ENCODE measurements around the gene ODC1.
"Not testable (repeated sequence)": the region's sequence is repeated elsewhere in the genome, so short reads cannot be mapped to it uniquely, and the experiment has no call there.

The ODC1 gene

GRCh38 chr2:10478916-10479315 is 30.8 kb upstream of the ODC1 start:
- no peak for DNase-seq (ENCODE audit: low read depth in 2 of 2)

GRCh38 chr2:10478298-10478625 is 30.1 kb upstream of the ODC1 start:
- no peak for DNase-seq (ENCODE audit: low read depth in 2 of 2)

- DNase-seq (ENCODE audit: low read depth in 2 of 2) = no peak
Observed at GRCh38 chr2:10477443-10478297, 29.5 kb upstream of the ODC1 start.

GRCh38 chr2:10476723-10477442 is 28.8 kb upstream of the ODC1 start:
- DNase-seq (ENCODE audit: low read depth in 2 of 2) = no peak

GRCh38 chr2:10475811-10476660 is 27.9 kb upstream of the ODC1 start:
- no peak for DNase-seq (ENCODE audit: low read depth in 2 of 2)

- DNase-seq (ENCODE audit: low read depth in 2 of 2) = no peak
Observed at GRCh38 chr2:10475221-10475722, 27.1 kb upstream of the ODC1 start.

- no peak for DNase-seq (ENCODE audit: low read depth in 2 of 2)
Observed at GRCh38 chr2:10473121-10473756, 25.1 kb upstream of the ODC1 start.

- no peak for DNase-seq (ENCODE audit: low read depth in 2 of 2)
Observed at GRCh38 chr2:10471955-10472354, 23.8 kb upstream of the ODC1 start.

GRCh38 chr2:10471046-10471571 is 23.0 kb upstream of the ODC1 start:
- no peak for DNase-seq (ENCODE audit: low read depth in 2 of 2)

- no peak for DNase-seq (ENCODE audit: low read depth in 2 of 2)
Observed at GRCh38 chr2:10469955-10470608, 22.0 kb upstream of the ODC1 start.

GRCh38 chr2:10469301-10469700 is 21.2 kb upstream of the ODC1 start:
- DNase-seq (ENCODE audit: low read depth in 2 of 2) = no peak

GRCh38 chr2:10467401-10467800 is 19.3 kb upstream of the ODC1 start:
- DNase-seq (ENCODE audit: low read depth in 2 of 2) = no peak

- DNase-seq (ENCODE audit: low read depth in 2 of 2) = no peak
Observed at GRCh38 chr2:10466801-10467200, 18.7 kb upstream of the ODC1 start.

GRCh38 chr2:10465910-10466309 is 17.8 kb upstream of the ODC1 start:
- no peak for DNase-seq (ENCODE audit: low read depth in 2 of 2)

GRCh38 chr2:10462178-10463083 is 14.3 kb upstream of the ODC1 start:
- no peak for DNase-seq (ENCODE audit: low read depth in 2 of 2)

GRCh38 chr2:10460366-10460796 is 12.3 kb upstream of the ODC1 start:
- DNase-seq (ENCODE audit: low read depth in 2 of 2) = no peak

- no peak for DNase-seq (ENCODE audit: low read depth in 2 of 2)
Observed at GRCh38 chr2:10457846-10458598, 9.9 kb upstream of the ODC1 start.

- DNase-seq (ENCODE audit: low read depth in 2 of 2) = not testable (repeated sequence)
Observed at GRCh38 chr2:10457195-10457594, 9.1 kb upstream of the ODC1 start.

GRCh38 chr2:10454505-10454904 is 6.4 kb upstream of the ODC1 start:
- DNase-seq (ENCODE audit: low read depth in 2 of 2) = no peak

All from stimulated activated CD8-positive, alpha-beta memory T cell treated with anti-CD3 and anti-CD28 coated beads, Interleukin-15, amount 100 ng/mL, for 4 hours (primary cell).